PFSK-1 (cell line): ENCODE data around the gene CALML4.

ENCODE experiments used
- FOXP2 ChIP-seq: optimal IDR thresholded peaks from 2 replicates; pipeline ENCODE3; 2011; ENCODE audit warnings: borderline replicate concordance, control low read depth, inconsistent platforms; ENCODE audit not compliant: insufficient read depth; ENCODE audit errors: extremely low read length, extremely low read depth
- POLR2AphosphoS5 ChIP-seq: IDR thresholded peaks from 2 replicates; pipeline ENCODE4 v1.6.1; 2012; ENCODE audit warnings: low read depth, mild to moderate bottlenecking, control low read depth, low read length, moderate library complexity
- TAF1 ChIP-seq: IDR thresholded peaks from 2 replicates; pipeline ENCODE4 v1.6.1; 2012; ENCODE audit warnings: low read length, control low read depth, borderline replicate concordance; ENCODE audit not compliant: insufficient read depth
- TF ChIP-seq, protein P1 (sequence below), 2 experiments: IDR thresholded peaks; 2 replicates each; pipeline versions ENCODE4 v1.6.1 to v1.8.0; 2011 to 2012; ENCODE audit warnings: low read depth in 2 of 2, low read length in 2 of 2, control low read depth in 1 of 2, inconsistent platforms in 1 of 2, mild to moderate bottlenecking in 1 of 2, moderate library complexity in 1 of 2; ENCODE audit not compliant: insufficient read depth in 1 of 2

DNA sequence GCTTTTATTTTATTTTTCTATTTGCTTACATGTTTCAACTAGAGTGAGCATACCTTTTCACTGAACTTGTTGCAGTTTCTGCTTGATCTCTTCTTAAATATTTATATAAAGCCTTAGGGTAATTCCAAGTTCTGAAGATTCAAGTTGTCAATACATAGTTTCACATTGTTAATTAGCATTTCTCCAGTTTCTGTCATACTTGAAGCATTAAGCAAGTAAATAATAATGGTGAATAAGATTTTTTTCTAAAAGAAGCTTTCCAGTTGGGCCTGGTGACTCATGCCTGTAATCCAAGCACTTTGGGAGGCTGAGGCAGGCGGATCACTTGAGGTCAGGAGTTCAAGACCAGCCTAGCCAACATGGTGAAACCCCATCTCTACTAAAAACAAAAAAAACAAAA is 53.9 kb downstream of the CALML4 start:
- TF ChIP-seq TAF1 (no peak), FOXP2 (no peak), POLR2AphosphoS5 (no peak)
- TF ChIP-seq, protein P1, sequence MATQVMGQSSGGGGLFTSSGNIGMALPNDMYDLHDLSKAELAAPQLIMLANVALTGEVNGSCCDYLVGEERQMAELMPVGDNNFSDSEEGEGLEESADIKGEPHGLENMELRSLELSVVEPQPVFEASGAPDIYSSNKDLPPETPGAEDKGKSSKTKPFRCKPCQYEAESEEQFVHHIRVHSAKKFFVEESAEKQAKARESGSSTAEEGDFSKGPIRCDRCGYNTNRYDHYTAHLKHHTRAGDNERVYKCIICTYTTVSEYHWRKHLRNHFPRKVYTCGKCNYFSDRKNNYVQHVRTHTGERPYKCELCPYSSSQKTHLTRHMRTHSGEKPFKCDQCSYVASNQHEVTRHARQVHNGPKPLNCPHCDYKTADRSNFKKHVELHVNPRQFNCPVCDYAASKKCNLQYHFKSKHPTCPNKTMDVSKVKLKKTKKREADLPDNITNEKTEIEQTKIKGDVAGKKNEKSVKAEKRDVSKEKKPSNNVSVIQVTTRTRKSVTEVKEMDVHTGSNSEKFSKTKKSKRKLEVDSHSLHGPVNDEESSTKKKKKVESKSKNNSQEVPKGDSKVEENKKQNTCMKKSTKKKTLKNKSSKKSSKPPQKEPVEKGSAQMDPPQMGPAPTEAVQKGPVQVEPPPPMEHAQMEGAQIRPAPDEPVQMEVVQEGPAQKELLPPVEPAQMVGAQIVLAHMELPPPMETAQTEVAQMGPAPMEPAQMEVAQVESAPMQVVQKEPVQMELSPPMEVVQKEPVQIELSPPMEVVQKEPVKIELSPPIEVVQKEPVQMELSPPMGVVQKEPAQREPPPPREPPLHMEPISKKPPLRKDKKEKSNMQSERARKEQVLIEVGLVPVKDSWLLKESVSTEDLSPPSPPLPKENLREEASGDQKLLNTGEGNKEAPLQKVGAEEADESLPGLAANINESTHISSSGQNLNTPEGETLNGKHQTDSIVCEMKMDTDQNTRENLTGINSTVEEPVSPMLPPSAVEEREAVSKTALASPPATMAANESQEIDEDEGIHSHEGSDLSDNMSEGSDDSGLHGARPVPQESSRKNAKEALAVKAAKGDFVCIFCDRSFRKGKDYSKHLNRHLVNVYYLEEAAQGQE (IDR thresholded peaks at IDR 0.05; ENCODE audit: insufficient read depth in 1 of 2, low read depth in 2 of 2, low read length in 2 of 2), result no peak
